IPS-NIHi7 (cell line): ENCODE data around the gene CYLD.

Experiments
- DNase-seq: peaks from one replicate; pipeline ENCODE4 v3.0.0; 2012; ENCODE audit warnings: mixed read lengths; ENCODE audit errors: extremely low spot score

The CYLD gene

GRCh38 chr16:50739031-50739430, 2.9 kb upstream of the CYLD start:
- DNase-seq: no peak

GRCh38 chr16:50740736-50741135, 1.1 kb upstream of the CYLD start:
- DNase-seq: no peak

DNA sequence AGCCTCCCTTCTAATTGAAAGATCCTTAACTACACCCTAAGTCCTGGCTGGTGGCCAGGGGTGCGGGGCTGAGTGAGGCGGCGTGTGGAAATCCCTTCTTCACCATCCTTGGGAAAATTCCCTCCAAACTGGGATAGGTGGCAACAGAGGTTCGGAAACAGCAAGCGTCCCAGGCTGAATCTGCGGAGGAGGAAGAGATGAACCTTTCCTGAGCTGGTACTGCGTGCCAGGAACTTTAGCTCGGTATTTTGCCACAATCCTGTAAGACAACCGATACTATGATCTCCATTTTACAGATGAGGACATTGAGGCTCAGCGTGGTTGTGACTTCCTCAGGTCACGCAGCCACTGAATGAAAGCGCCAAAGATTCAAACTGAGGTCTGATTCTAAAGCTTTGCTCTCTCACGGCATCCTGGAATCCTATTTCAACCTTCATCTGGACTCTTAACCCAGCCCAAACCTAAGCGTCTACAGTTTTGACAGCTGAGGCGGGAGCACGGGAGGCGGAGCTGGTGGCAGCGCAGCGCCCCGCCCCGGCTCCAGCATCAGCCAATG, 583 bp upstream of the CYLD start:
- DNase-seq: no peak

GRCh38 chr16:50742576-50743200, 802 bp downstream of the CYLD start:
- peak; percentile 31 for DNase-seq

DNA sequence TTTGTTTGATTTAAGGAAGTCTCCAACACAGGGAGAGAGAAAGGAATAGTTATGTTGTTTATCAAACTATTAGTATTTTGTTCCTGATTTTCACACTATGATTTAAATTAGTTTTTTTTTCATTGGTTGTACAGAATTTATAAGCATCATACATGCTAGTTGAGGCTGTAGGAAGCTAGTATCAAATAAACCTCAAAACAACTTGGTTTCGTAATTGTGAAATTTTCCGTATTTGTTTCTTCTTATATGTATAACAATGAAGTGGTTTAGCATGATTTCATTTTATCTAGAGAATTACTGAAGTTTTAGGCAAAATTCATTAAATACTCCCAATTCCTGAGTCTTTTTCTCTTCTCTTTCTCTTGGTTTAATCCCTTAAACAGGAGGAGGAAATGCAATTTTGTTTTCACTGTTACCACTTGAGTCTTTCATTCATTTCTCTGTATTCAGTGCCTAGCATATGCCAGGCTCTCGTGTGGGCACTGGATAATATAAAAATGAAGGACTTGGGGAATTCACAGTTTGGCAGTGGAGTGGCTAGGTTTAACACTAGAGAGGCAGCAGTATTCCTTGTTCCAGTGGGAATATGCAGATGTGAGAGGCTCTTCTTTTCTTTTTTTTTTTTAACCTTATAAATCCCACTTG, 1.8 kb downstream of the CYLD start:
- DNase-seq: no peak

- DNase-seq: no peak
Observed at GRCh38 chr16:50744881-50745280, 3.0 kb downstream of the CYLD start.

GRCh38 chr16:50745940-50746339, 4.1 kb downstream of the CYLD start:
- DNase-seq: no peak

- DNase-seq: no peak
Observed at GRCh38 chr16:50747207-50747956, 5.5 kb downstream of the CYLD start.

DNA sequence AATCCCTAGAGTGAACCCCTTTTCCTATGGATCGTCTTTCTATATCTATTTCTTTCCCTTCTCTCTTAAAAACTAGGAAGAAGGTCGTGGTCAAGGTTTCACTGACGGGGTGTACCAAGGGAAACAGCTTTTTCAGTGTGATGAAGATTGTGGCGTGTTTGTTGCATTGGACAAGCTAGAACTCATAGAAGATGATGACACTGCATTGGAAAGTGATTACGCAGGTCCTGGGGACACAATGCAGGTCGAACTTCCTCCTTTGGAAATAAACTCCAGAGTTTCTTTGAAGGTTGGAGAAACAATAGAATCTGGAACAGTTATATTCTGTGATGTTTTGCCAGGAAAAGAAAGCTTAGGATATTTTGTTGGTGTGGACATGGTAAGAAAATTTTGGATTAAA, 9.6 kb downstream of the CYLD start:
- DNase-seq: no peak

DNA sequence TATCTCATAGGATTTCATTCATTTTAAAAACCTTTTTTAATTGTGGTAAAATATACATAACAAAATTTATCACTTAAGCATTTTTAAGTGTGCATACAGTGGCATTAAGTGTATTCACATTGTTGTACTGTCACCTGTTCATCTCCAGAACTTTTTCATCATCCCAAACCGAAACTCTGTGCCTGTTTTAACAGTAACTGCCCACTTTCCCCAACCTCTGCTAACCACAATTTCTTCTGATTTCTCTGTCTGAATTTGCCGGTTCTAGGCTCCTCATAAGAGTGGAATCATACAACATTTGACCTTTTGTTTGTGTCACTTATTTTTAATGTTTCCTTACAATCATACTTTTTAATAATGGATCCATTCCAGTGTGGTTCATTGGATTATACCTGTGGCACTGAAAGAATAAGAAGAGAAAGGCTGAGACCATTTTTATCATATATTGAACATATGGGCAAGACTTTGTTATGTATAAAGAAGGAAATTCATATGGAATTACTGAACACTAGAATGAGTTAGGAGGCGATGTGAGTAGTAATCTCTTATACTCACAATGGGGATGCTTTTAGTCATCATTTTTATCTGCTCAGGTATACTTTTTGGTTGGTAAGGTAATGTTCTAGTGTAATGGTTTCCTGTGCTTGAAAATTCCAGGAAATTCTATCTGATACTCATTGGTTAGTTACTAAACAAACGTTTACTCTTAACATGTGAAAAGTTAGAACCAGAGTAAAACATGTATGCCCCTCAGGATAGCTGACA, 10.8 kb downstream of the CYLD start:
- no peak for DNase-seq

DNA sequence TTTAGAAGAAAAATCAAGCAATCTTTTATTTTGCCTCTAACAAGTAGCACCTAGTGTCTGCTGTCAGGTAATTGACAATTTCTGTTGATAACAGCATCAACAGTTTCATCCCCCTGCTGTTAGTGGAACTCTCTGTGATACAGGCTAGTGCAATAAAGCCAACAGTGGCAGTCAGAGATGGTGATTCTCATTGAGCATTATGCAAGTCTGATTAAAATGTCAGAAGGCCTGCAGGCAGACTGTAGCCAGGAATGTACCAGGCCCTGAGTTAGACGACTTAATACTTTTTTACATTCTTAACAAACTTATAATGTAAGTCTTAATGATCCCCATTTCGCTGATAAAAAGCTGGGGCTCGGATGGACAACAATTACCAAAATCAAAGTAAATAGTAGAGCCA, 14.6 kb downstream of the CYLD start:
- DNase-seq: no peak

DNA sequence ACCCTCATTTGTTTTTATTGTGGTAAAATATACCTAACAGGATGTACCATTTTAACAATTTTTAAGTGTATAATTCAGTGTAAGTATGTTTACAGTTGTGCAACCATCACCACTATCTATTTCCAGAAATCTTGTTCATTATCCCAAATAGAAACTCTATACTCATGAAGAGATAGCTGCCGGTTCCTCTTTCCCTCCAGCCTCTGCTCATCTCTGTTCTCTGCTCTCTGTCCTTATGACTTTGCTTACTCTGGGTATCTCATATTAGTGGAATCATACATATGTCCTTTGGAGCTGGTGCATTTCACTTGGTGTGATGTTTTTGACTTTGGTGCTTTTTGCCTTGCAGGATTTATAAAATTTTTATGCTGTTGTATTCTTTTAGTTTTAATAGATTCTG, 19.4 kb downstream of the CYLD start:
- no peak for DNase-seq

GRCh38 chr16:50762241-50762640, 20.4 kb downstream of the CYLD start:
- no peak for DNase-seq

GRCh38 chr16:50763211-50763610, 21.3 kb downstream of the CYLD start:
- no peak for DNase-seq

DNA sequence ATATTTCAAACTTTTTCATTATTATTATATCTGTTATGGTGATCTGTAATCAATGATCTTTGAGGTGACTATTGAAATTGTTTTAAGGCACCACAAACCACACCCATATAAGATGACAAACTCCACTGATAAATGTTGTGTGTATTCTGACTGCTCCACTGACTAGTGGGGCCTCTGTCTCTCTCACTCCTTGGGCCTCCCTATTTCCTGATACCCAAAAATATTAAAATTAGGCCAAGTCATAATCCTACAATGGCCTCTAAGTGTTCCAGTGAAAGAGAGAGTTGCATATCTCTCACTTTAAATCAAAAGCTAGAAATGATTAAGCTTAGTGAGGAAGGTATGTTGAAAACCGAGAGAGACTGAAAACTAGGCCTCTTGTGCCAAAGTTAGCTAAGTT, 23.4 kb downstream of the CYLD start:
- no peak for DNase-seq

GRCh38 chr16:50765861-50766260, 24.0 kb downstream of the CYLD start:
- no peak for DNase-seq

DNA sequence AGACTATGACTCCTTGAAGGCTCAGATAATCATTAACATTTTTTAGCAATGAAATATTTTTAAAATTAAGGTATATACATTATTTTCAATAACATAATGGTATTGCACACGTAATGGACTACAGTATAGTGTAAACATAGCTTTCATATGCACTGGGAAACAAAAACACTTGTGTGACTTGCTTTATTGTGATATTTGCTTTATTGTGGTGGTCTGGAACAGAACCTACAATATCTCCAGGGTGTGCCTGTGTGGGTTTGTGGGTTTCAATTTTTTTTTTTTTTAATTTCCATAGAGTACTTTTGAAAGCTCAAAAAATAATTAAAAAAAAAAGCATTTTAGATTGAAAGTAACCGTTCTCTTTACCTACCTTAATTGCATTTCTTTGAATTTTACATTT, 25.3 kb downstream of the CYLD start:
- no peak for DNase-seq

GRCh38 chr16:50771366-50771765, 29.5 kb downstream of the CYLD start:
- DNase-seq: no peak

DNA sequence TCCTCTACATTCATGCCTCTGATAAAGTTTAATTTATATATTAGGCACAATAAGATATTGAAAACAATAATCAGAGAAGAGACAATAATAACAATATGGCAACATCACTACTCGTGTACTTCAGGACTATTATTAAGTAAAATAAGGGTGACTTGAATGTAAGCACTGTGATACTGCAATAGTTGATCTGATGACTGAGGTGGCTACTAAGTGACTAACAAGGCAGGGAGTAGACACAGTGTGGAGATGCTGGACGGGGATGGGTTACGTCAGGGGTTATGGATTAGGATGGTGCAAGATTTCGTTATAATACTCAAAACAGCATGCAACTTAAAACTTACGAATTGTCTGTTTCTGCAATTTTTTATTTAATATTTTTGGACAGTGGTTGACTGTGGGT, 32.5 kb downstream of the CYLD start:
- no peak for DNase-seq

DNA sequence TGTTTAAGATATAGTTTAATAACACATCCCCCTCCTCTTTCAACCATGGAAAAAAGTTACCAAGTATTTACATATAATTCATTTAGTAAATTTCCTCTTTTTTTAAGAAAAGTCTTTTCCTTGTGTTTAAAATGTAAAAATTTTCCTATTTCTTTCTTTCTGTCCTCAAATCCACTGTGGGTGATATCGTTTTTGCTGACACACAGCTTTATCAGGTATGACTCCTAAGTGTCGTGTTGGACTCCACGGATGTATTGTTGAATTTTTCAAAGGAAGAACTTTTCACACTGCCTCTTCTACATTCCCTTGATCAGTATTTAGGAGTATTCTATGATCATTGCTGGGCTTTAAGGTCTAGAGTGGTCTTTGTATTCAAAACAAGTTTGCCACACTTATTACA, 33.1 kb downstream of the CYLD start:
- DNase-seq: no peak

GRCh38 chr16:50776037-50776436, 34.2 kb downstream of the CYLD start:
- DNase-seq: no peak
